Sigmoid colon (tissue), 4 donors: ENCODE measurements around the gene TSPAN18.

Source experiments
- EP300 ChIP-seq, 4 donors: sonication (generic); formaldehyde crosslinking; IDR thresholded peaks; one replicate each; pipeline ENCODE4 v1.6.1; 2017; ENCODE audit warnings: antibody characterized with exemption in 4 of 4
- POLR2A ChIP-seq, 2 donors: fragments of 450-650 bp; IDR thresholded peaks; one replicate each; pipeline ENCODE4 v1.6.1; 2016; ENCODE audit warnings: antibody characterized with exemption in 2 of 2, mild to moderate bottlenecking in 2 of 2, moderate library complexity in 2 of 2
- POLR2AphosphoS5 ChIP-seq, 4 donors: sonication (generic); formaldehyde crosslinking; IDR thresholded peaks; one replicate each; pipeline ENCODE4 v1.6.1; 2017; ENCODE audit warnings: antibody characterized with exemption in 4 of 4
- TF ChIP-seq, protein P1 (sequence below), 4 experiments: fragments of 450-650 bp in 3 of 4; fragments of 200-600 bp in 1 of 4; IDR thresholded peaks; one replicate each; pipeline ENCODE4 v1.5.1; 2016 to 2019; ENCODE audit warnings: antibody characterized with exemption in 4 of 4, mild to moderate bottlenecking in 3 of 4, moderate library complexity in 2 of 4

DNA sequence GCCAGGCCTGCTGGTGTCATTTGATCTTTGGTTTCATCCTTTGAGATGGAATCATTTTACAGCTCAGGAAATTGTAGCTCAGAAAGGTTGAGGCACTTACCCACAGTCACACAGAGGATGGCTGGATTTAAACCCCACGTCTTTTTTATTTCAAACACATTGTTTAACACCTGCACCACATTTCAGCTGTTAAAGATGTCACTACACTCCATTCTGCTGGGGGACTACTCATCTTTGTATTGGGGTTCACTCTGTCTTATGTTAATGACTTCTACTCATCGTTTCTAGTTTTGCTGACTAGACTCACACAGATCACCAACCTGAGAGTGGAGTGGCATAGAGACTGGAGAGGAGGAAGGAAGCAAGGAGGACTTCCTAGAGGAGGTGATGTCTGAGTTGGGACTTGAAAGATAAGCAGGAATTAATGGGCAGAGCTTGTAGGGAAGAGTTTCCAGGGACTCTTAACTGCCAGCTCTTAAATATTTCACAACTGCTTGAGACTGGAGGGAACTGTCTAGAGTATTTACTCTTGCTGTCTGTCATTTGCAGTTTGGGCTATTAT, 143.9 kb downstream of the TSPAN18 start:
- TF ChIP-seq, protein P1, sequence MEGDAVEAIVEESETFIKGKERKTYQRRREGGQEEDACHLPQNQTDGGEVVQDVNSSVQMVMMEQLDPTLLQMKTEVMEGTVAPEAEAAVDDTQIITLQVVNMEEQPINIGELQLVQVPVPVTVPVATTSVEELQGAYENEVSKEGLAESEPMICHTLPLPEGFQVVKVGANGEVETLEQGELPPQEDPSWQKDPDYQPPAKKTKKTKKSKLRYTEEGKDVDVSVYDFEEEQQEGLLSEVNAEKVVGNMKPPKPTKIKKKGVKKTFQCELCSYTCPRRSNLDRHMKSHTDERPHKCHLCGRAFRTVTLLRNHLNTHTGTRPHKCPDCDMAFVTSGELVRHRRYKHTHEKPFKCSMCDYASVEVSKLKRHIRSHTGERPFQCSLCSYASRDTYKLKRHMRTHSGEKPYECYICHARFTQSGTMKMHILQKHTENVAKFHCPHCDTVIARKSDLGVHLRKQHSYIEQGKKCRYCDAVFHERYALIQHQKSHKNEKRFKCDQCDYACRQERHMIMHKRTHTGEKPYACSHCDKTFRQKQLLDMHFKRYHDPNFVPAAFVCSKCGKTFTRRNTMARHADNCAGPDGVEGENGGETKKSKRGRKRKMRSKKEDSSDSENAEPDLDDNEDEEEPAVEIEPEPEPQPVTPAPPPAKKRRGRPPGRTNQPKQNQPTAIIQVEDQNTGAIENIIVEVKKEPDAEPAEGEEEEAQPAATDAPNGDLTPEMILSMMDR (IDR thresholded peaks at IDR 0.05): no peak
- no peak for TF ChIP-seq EP300 (IDR thresholded peaks at IDR 0.05)
- TF ChIP-seq POLR2AphosphoS5 (IDR thresholded peaks at IDR 0.05): no peak
- TF ChIP-seq POLR2A (IDR thresholded peaks at IDR 0.05): no peak
